A673 (cell line): ENCODE measurements around the gene SMIM1. TPM values are rescaled to one million over a fixed set of nuclear protein-coding genes. Genes with fewer than 3 reads are reported as not detected.

Experiments used
- BruUV-seq: library from RNA; stranded (reverse); fragments of 400-500 nt; replicated peaks from 2 replicates; lab custom pipeline; 2021; lab: Mats Ljungman, UMichigan
- CTCF ChIA-PET: fragments of 300-600 bp; sonication (Branson Sonifier 250); formaldehyde crosslinking; loops from one replicate; lab custom pipeline; 2022; ENCODE audit warnings: antibody characterized with exemption; lab: Charles Lee
- POLR2A ChIA-PET: fragments of 300-600 bp; sonication (Branson Sonifier 250); formaldehyde crosslinking; loops from one replicate; lab custom pipeline; 2022; ENCODE audit warnings: antibody characterized with exemption; ENCODE audit not compliant: low non-redundant PET; lab: Charles Lee
- DNase-seq: peaks from one replicate; pipeline ENCODE4 v3.0.0-alpha.2; 2015; ENCODE audit warnings: low spot score
- H3K27ac ChIP-seq: fragments of 200-600 bp; sonication (generic); 2 replicates; pipeline ENCODE4 v1.5.1; 2016; ENCODE audit warnings: mixed run types, low read depth, mild to moderate bottlenecking, mixed read lengths, antibody characterized with exemption, low read length; ENCODE audit not compliant: poor library complexity, severe bottlenecking
- H3K27me3 ChIP-seq: fragments of 200-600 bp; sonication (generic); replicated peaks from 2 replicates; pipeline ENCODE4 v1.6.1; 2017; ENCODE audit warnings: mixed run types, low read depth, mild to moderate bottlenecking, mixed read lengths, antibody characterized with exemption, low read length; ENCODE audit not compliant: insufficient read depth, poor library complexity
- H3K36me3 ChIP-seq: fragments of 200-600 bp; sonication (generic); 2 replicates; pipeline ENCODE4 v1.6.1; 2016; ENCODE audit warnings: mixed run types, mild to moderate bottlenecking, mixed read lengths, antibody characterized with exemption, low read length; ENCODE audit not compliant: insufficient read depth, poor library complexity, severe bottlenecking
- H3K4me1 ChIP-seq: fragments of 200-600 bp; sonication (generic); 2 replicates; pipeline ENCODE4 v1.6.1; 2017; ENCODE audit warnings: mixed run types, mild to moderate bottlenecking, mixed read lengths, antibody characterized with exemption, low read length; ENCODE audit not compliant: insufficient read depth, poor library complexity, severe bottlenecking
- H3K4me3 ChIP-seq: fragments of 200-600 bp; sonication (generic); 2 replicates; pipeline ENCODE4 v1.5.1; 2016; ENCODE audit warnings: low read depth, mixed run types, mild to moderate bottlenecking, mixed read lengths, low read length; ENCODE audit not compliant: poor library complexity, severe bottlenecking
- H3K9me3 ChIP-seq: fragments of 200-600 bp; sonication (generic); 2 replicates; pipeline ENCODE4 v1.6.1; 2016; ENCODE audit warnings: mixed run types, low read depth, mild to moderate bottlenecking, mixed read lengths, antibody characterized with exemption, low read length; ENCODE audit not compliant: poor library complexity, severe bottlenecking
- CTCF ChIP-seq: fragments of 300-800, 200-600 bp; sonication (generic); conservative IDR thresholded peaks from 2 replicates; pipeline ENCODE4 v1.5.1; 2017; ENCODE audit warnings: low read depth, mild to moderate bottlenecking, antibody characterized with exemption, low read length, moderate library complexity, mixed read lengths
- EZH2 ChIP-seq: fragments of 200-600 bp; sonication (generic); IDR thresholded peaks from 2 replicates; pipeline ENCODE4 v1.6.1; 2017; ENCODE audit warnings: borderline replicate concordance, low read depth, mild to moderate bottlenecking, mixed read lengths, antibody characterized with exemption, low read length; ENCODE audit not compliant: poor library complexity, severe bottlenecking
- intact Hi-C: fragments of 100-400 bp; cut with micrococcal nuclease; formaldehyde crosslinking; loops from one replicate; pipeline ENCODE4 v1.10.0; 2022; ENCODE audit not compliant: unreplicated experiment
- total RNA-seq: library from RNA; stranded (reverse); gene quantifications from 2 replicates; pipeline ENCODE4 v1.2.3, GENCODE V29; 2021

Gene SMIM1
- total RNA-seq, 1 experiment from 2014 or later = 1.5 TPM

GRCh38 chr1:3756394-3756793, 16.2 kb upstream of the SMIM1 start:
- no TSS peak for BruUV-seq
- Histone ChIP-seq H3K9me3 (peaks cover 7% of the 10 kb centered on the region), H3K4me3 (no peak overlapping the region), H3K36me3 (no peaks in the 10 kb centered on the region), H3K27ac (no peak overlapping the region), H3K27me3 (peaks cover 7% of the 10 kb centered on the region), H3K4me1 (no peaks in the 10 kb centered on the region)
- POLR2A ChIA-PET = no interaction called here
- CTCF ChIA-PET = no interaction called here
- intact Hi-C loops = no loop called here
- no peak for TF ChIP-seq EZH2
- no peak for TF ChIP-seq CTCF
- DNase-seq = no peak

- H3K27me3 ChIP-seq = peaks cover 7% of the 10 kb centered on the region
- H3K4me1 ChIP-seq = no peaks in the 10 kb centered on the region
- no peak for TF ChIP-seq CTCF
- TF ChIP-seq EZH2 = no peak
- POLR2A ChIA-PET = no interaction called here
- CTCF ChIA-PET = no interaction called here
- H3K9me3 ChIP-seq = peaks cover 7% of the 10 kb centered on the region
- no peak for DNase-seq
- intact Hi-C loops = no loop called here
- no TSS peak for BruUV-seq
- no peaks in the 10 kb centered on the region for H3K36me3 ChIP-seq
- H3K27ac ChIP-seq = no peak overlapping the region
- H3K4me3 ChIP-seq = no peak overlapping the region
Measured at GRCh38 chr1:3759164-3759563, 13.4 kb upstream of the SMIM1 start.

- Histone ChIP-seq H3K27ac (no peak overlapping the region), H3K4me3 (no peak overlapping the region), H3K27me3 (peaks cover 7% of the 10 kb centered on the region), H3K4me1 (no peaks in the 10 kb centered on the region), H3K36me3 (no peaks in the 10 kb centered on the region), H3K9me3 (peaks cover 7% of the 10 kb centered on the region)
- CTCF ChIA-PET = no interaction called here
- POLR2A ChIA-PET = no interaction called here
- intact Hi-C loops = no loop called here
- DNase-seq = no peak
- TF ChIP-seq CTCF = no peak
- no peak for TF ChIP-seq EZH2
- BruUV-seq = no TSS peak
Measured at GRCh38 chr1:3759796-3760195, 12.8 kb upstream of the SMIM1 start.
